Activated CD8-positive, alpha-beta T cell treated with anti-CD3 and anti-CD28 coated beads for 36 hours (primary cell): ENCODE data around the gene NAT16. TPM values are rescaled to one million over a fixed set of nuclear protein-coding genes. Genes with fewer than 3 reads are reported as not detected.

Experiments
- ATAC-seq: fragments of 200-7000 bp; cut with Tn5 transposase; one replicate; pipeline ENCODE4 v1.10.0; 2021; ENCODE audit warnings: mild to moderate bottlenecking, moderate library complexity
- CTCF ChIA-PET: fragments of 350-600 bp; sonication (Branson Sonifier 250); formaldehyde crosslinking; loops from one replicate; lab custom pipeline; 2021; ENCODE audit warnings: antibody characterized with exemption; lab: Charles Lee
- POLR2A ChIA-PET: fragments of 350-600 bp; sonication (Branson Sonifier 250); formaldehyde crosslinking; loops from one replicate; lab custom pipeline; 2021; ENCODE audit warnings: antibody characterized with exemption; lab: Charles Lee
- DNase-seq: peaks from one replicate; pipeline ENCODE4 v3.0.0-alpha.2; 2020
- H3K27ac Mint-ChIP-seq: one replicate; pipeline ENCODE4 v1.8.0; 2021; ENCODE audit warnings: mild to moderate bottlenecking, mixed read lengths
- H3K27me3 Mint-ChIP-seq: one replicate; pipeline ENCODE4 v1.8.0; 2021; ENCODE audit warnings: mixed read lengths
- H3K36me3 Mint-ChIP-seq: one replicate; pipeline ENCODE4 v1.8.0; 2021; ENCODE audit warnings: low read depth, mixed read lengths
- H3K4me1 Mint-ChIP-seq: one replicate; pipeline ENCODE4 v1.8.0; 2021; ENCODE audit warnings: low read depth, mixed read lengths
- H3K4me3 Mint-ChIP-seq: one replicate; pipeline ENCODE4 v1.8.0; 2021; ENCODE audit warnings: mild to moderate bottlenecking, moderate library complexity, mixed read lengths
- H3K9me3 Mint-ChIP-seq: one replicate; pipeline ENCODE4 v1.8.0; 2021; ENCODE audit warnings: mixed read lengths
- CTCF ChIP-seq: fragments of 200-600 bp; IDR thresholded peaks from one replicate; pipeline ENCODE4 v1.8.0; 2022; ENCODE audit warnings: antibody characterized with exemption, mild to moderate bottlenecking
- intact Hi-C: fragments of 100-400 bp; cut with micrococcal nuclease; formaldehyde crosslinking; loops from one replicate; pipeline ENCODE4 v1.10.0; 2022
- total RNA-seq, 2 experiments: library from RNA; stranded (reverse); gene quantifications; one replicate each; pipeline ENCODE4 v1.2.3, GENCODE V29; 2021

The NAT16 gene
- total RNA-seq, 2 experiments from 2014 or later: not detected

- Mint-ChIP-seq H3K4me1 (peaks cover 2% of the 10 kb centered on the region), H3K4me3 (no peak overlapping the region), H3K27me3 (peaks cover 26% of the 10 kb centered on the region), H3K9me3 (no peaks in the 10 kb centered on the region), H3K36me3 (no peaks in the 10 kb centered on the region), H3K27ac (no peak overlapping the region)
- ATAC-seq (no peak), DNase-seq (no peak)
- CTCF ChIA-PET: interaction anchor here (1.4 to 1.5 kb wide), 2 partner anchors 54 to 84 kb away, joined by 4 to 5 read pairs; no protein-coding TSS in a partner anchor
- no peak for TF ChIP-seq CTCF
- intact Hi-C loops: no loop called here
- POLR2A ChIA-PET: no interaction called here
Measured at GRCh38 chr7:101198476-101198875, 18.4 kb upstream of the NAT16 start.

GRCh38 chr7:101197991-101198390 lies 17.9 kb upstream of the NAT16 start:
- TF ChIP-seq CTCF: no peak
- ATAC-seq: no peak

GRCh38 chr7:101195884-101196283 lies 15.8 kb upstream of the NAT16 start:
- ATAC-seq (no peak), DNase-seq (no peak)
- Mint-ChIP-seq H3K9me3 (no peaks in the 10 kb centered on the region), H3K27ac (no peak overlapping the region), H3K4me3 (no peak overlapping the region), H3K4me1 (peaks cover under 1% of the 10 kb centered on the region), H3K27me3 (peaks cover 14% of the 10 kb centered on the region), H3K36me3 (no peaks in the 10 kb centered on the region)
- CTCF ChIA-PET: interaction anchor here (0.7 to 6.6 kb wide), 3 partner anchors 52 to 95 kb away, joined by 3 to 280 read pairs (median 5); no protein-coding TSS in a partner anchor
- POLR2A ChIA-PET: no interaction called here
- TF ChIP-seq CTCF: no peak
- intact Hi-C loops: no loop called here

More at GRCh38 chr7:101197991-101198390, 17.9 kb upstream of the NAT16 start:
- H3K36me3 Mint-ChIP-seq: no peaks in the 10 kb centered on the region
- no peak for DNase-seq
- no peak overlapping the region for H3K4me3 Mint-ChIP-seq
- H3K27ac Mint-ChIP-seq: no peak overlapping the region
- ChIA-PET CTCF (interaction anchor here (1.4 kb wide), 1 partner anchor 54 kb away, joined by 4 read pairs; no protein-coding TSS in a partner anchor), POLR2A (no interaction called here)
- H3K4me1 Mint-ChIP-seq: peaks cover 2% of the 10 kb centered on the region
- no peaks in the 10 kb centered on the region for H3K9me3 Mint-ChIP-seq
- H3K27me3 Mint-ChIP-seq: peaks cover 24% of the 10 kb centered on the region
- intact Hi-C loops: no loop called here

GRCh38 chr7:101189109-101189508 lies 9.0 kb upstream of the NAT16 start:
- no peak for TF ChIP-seq CTCF
- no peaks in the 10 kb centered on the region for H3K36me3 Mint-ChIP-seq
- no peaks in the 10 kb centered on the region for H3K4me1 Mint-ChIP-seq
- no peaks in the 10 kb centered on the region for H3K9me3 Mint-ChIP-seq
- DNase-seq (no peak), ATAC-seq (no peak)
- H3K4me3 Mint-ChIP-seq: no peak overlapping the region
- ChIA-PET POLR2A (no interaction called here), CTCF (interaction anchor here (6.6 kb wide), 1 partner anchor 46 kb away, joined by 280 read pairs; no protein-coding TSS in a partner anchor)
- intact Hi-C loops: no loop called here
- peaks cover 5% of the 10 kb centered on the region for H3K27me3 Mint-ChIP-seq
- no peak overlapping the region for H3K27ac Mint-ChIP-seq

- H3K9me3 Mint-ChIP-seq: no peaks in the 10 kb centered on the region
- ChIA-PET POLR2A (interaction anchor here (0.7 kb wide), 1 partner anchor 1080 kb away, joined by 4 read pairs; no protein-coding TSS in a partner anchor), CTCF (interaction anchor here (1.0 to 3.0 kb wide), 2 partner anchors 43 to 44 kb away, joined by 3 to 23 read pairs; no protein-coding TSS in a partner anchor)
- no peaks in the 10 kb centered on the region for H3K36me3 Mint-ChIP-seq
- DNase-seq (no peak), ATAC-seq (no peak)
- no peak overlapping the region for H3K27ac Mint-ChIP-seq
- H3K4me1 Mint-ChIP-seq: peaks cover 2% of the 10 kb centered on the region
- no peak for TF ChIP-seq CTCF
- no peak overlapping the region for H3K4me3 Mint-ChIP-seq
- H3K27me3 Mint-ChIP-seq: peaks cover 14% of the 10 kb centered on the region
- intact Hi-C loops: no loop called here
Measured at GRCh38 chr7:101186844-101187428, 6.8 kb upstream of the NAT16 start.
